ENCODE measurements around the gene HSPD1.

GRCh38 chr2:197499594-197500502 lies at the start of gene HSPD1, which contains the start of gene HSPE1:
- TF ChIP-seq, protein P1, sequence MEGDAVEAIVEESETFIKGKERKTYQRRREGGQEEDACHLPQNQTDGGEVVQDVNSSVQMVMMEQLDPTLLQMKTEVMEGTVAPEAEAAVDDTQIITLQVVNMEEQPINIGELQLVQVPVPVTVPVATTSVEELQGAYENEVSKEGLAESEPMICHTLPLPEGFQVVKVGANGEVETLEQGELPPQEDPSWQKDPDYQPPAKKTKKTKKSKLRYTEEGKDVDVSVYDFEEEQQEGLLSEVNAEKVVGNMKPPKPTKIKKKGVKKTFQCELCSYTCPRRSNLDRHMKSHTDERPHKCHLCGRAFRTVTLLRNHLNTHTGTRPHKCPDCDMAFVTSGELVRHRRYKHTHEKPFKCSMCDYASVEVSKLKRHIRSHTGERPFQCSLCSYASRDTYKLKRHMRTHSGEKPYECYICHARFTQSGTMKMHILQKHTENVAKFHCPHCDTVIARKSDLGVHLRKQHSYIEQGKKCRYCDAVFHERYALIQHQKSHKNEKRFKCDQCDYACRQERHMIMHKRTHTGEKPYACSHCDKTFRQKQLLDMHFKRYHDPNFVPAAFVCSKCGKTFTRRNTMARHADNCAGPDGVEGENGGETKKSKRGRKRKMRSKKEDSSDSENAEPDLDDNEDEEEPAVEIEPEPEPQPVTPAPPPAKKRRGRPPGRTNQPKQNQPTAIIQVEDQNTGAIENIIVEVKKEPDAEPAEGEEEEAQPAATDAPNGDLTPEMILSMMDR (IDR thresholded peaks at IDR 0.05; ENCODE audit: low read depth, low read length, poor library complexity, severe bottlenecking): no peak
- no peak for TF ChIP-seq EZH2phosphoT487 (IDR thresholded peaks at IDR 0.05; ENCODE audit: borderline replicate concordance, low read length)
